Measurements from ENCODE around the gene PIGT. TPM values are rescaled to one million over a fixed set of nuclear protein-coding genes. Genes with fewer than 3 reads are reported as not detected.

Gene PIGT
- total RNA-seq, 1 experiment from 2014 or later = 71.4 TPM

DNA sequence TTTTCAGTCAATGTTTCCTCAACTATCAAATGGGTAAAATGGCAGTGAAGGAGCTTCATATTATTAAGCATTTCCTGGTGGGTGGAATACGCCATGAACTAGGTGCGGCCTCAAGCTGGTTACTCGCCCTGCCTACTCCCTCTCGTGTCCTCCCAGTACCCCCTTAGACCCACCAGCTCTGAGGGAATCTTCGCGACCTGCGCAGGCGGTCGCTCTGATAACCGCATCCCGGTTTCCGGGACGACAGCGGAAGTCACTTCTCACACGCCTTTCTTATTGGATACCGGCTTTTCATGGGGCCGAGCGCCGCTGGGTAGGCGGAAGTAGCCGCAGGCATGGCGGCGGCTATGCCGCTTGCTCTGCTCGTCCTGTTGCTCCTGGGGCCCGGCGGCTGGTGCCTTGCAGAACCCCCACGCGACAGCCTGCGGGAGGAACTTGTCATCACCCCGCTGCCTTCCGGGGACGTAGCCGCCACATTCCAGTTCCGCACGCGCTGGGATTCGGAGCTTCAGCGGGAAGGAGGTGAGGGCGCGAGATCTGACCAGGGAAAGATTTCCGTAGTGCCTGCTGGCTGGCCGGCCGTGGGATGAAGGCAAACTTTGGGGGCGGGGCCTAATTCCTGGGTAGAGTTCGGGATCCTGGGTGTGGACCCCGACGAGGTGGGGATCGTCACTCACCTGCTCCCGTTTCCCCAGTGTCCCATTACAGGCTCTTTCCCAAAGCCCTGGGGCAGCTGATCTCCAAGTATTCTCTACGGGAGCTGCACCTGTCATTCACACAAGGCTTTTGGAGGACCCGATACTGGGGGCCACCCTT, at the start of gene PIGT (continued):
- TF ChIP-seq FOSL1 (IDR thresholded peaks at IDR 0.05; ENCODE audit: low read depth) = no peak
- TF ChIP-seq, protein P1, sequence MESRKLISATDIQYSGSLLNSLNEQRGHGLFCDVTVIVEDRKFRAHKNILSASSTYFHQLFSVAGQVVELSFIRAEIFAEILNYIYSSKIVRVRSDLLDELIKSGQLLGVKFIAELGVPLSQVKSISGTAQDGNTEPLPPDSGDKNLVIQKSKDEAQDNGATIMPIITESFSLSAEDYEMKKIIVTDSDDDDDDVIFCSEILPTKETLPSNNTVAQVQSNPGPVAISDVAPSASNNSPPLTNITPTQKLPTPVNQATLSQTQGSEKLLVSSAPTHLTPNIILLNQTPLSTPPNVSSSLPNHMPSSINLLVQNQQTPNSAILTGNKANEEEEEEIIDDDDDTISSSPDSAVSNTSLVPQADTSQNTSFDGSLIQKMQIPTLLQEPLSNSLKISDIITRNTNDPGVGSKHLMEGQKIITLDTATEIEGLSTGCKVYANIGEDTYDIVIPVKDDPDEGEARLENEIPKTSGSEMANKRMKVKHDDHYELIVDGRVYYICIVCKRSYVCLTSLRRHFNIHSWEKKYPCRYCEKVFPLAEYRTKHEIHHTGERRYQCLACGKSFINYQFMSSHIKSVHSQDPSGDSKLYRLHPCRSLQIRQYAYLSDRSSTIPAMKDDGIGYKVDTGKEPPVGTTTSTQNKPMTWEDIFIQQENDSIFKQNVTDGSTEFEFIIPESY (IDR thresholded peaks at IDR 0.05; ENCODE audit: extremely low read depth, insufficient replicate concordance, low read length) = no peak
- TF ChIP-seq ZNF274 (IDR thresholded peaks at IDR 0.05; ENCODE audit: low read depth, low read length) = no peak

- no peak for ATAC-seq
- no peak overlapping the region for H3K9ac ChIP-seq (ENCODE audit: low read length)
- ChIA-PET CTCF (interaction anchor here (0.8 to 1.1 kb wide), 2 partner anchors 8 to 216 kb away, joined by 3 to 6 read pairs; no protein-coding TSS in a partner anchor), POLR2A (no interaction called here), RAD21 (ENCODE audit: low non-redundant PET in 1 of 2, low total read pairs in 2 of 2, uncharacterized antibody in 2 of 2, unreplicated experiment in 2 of 2) (no interaction called here)
- H3K9me2 ChIP-seq (ENCODE audit: insufficient read depth) = no peaks in the 10 kb centered on the region
- no peaks in the 10 kb centered on the region for H3K27me3 ChIP-seq (ENCODE audit: insufficient read depth, low read length)
- no peak overlapping the region for H2AFZ ChIP-seq (ENCODE audit: low read depth, low read length, poor library complexity, severe bottlenecking)
- no peak overlapping the region for H3K4me2 ChIP-seq (ENCODE audit: low read length)
- H3K4me1 ChIP-seq (ENCODE audit: control insufficient read depth in 1 of 2, insufficient read depth in 2 of 2, low read length in 2 of 2) = peaks cover 8 to 18% of the 10 kb centered on the region in 2 experiments
- H3K4me3 ChIP-seq (replicated peaks in 1 of 2; ENCODE audit: low read depth in 1 of 2, low read length in 2 of 2) = no peak overlapping the region
- no peak for DNase-seq (ENCODE audit: low read depth, low spot score)
- no TSS peak for BruUV-seq (replicated peaks)
- H4K20me1 ChIP-seq (ENCODE audit: insufficient read depth) = no peaks in the 10 kb centered on the region
- H3K9me3 ChIP-seq (ENCODE audit: control insufficient read depth in 1 of 2, insufficient read depth in 1 of 2, low read depth in 1 of 2, low read length in 2 of 2) = no peaks in the 10 kb centered on the region
- H3K79me2 ChIP-seq (ENCODE audit: insufficient read depth, low read length) = peaks cover 25% of the 10 kb centered on the region
- peaks cover 12 to 25% of the 10 kb centered on the region in 2 experiments; a peak in 3 of 4 replicates for H3K36me3 ChIP-seq (ENCODE audit: control insufficient read depth in 1 of 2, insufficient read depth in 2 of 2, low read length in 2 of 2)
- intact Hi-C loops (cut with micrococcal nuclease) = no loop called here
- no peak overlapping the region for H3K27ac ChIP-seq (ENCODE audit: low read depth, low read length)
- TF ChIP-seq MAX (IDR thresholded peaks at IDR 0.05) (no peak), ATF3 (IDR thresholded peaks at IDR 0.05) (no peak), YY1 (IDR thresholded peaks at IDR 0.05; ENCODE audit: extremely low read depth, insufficient replicate concordance, low read depth, low read length) (no peak), POLR2A (IDR thresholded peaks at IDR 0.05; ENCODE audit: borderline replicate concordance, extremely low read depth, insufficient read depth, insufficient read length) (no peak), EZH2phosphoT487 (IDR thresholded peaks at IDR 0.05; ENCODE audit: borderline replicate concordance) (no peak), REST (IDR thresholded peaks at IDR 0.05; ENCODE audit: low read depth) (no peak), SRF (IDR thresholded peaks at IDR 0.05; ENCODE audit: low read depth) (no peak), ZFX (IDR thresholded peaks at IDR 0.05) (no peak), TCF7L2 (IDR thresholded peaks at IDR 0.05; ENCODE audit: borderline replicate concordance, extremely low read depth, insufficient read depth, insufficient read length) (no peak), FOSL1 (IDR thresholded peaks at IDR 0.05; ENCODE audit: low read depth) (no peak)
- TF ChIP-seq, protein P1 (IDR thresholded peaks at IDR 0.05; ENCODE audit: extremely low read depth, insufficient replicate concordance, low read length) = no peak
Observed at GRCh38 chr20:45366192-45366591, 49.7 kb upstream of the PIGT start.
